Colonic mucosa (tissue), 4 donors: ENCODE measurements around the gene TBC1D8. TPM values are rescaled to one million over a fixed set of nuclear protein-coding genes. Genes with fewer than 3 reads are reported as not detected.

Experiments used
- DNase-seq: peaks from one replicate; pipeline ENCODE4 v3.0.0-alpha.2; 2020
- H3K27ac ChIP-seq: fragments of 200-600 bp; one replicate; pipeline ENCODE4 v1.8.0; 2021
- H3K27me3 ChIP-seq: fragments of 200-600 bp; one replicate; pipeline ENCODE4 v1.8.0; 2021
- H3K36me3 ChIP-seq: fragments of 200-600 bp; one replicate; pipeline ENCODE4 v1.8.0; 2021
- H3K4me1 ChIP-seq: fragments of 200-600 bp; one replicate; pipeline ENCODE4 v1.8.0; 2021; ENCODE audit warnings: mild to moderate bottlenecking
- H3K4me3 ChIP-seq: fragments of 200-600 bp; one replicate; pipeline ENCODE4 v1.8.0; 2021
- H3K9ac ChIP-seq, 2 donors: one replicate each; pipeline ENCODE4 v1.7.0; 2013; ENCODE audit warnings: control low read depth in 2 of 2, low read depth in 2 of 2, low read length in 2 of 2
- H3K9me3 ChIP-seq: fragments of 200-600 bp; one replicate; pipeline ENCODE4 v1.8.0; 2021
- CTCF ChIP-seq: fragments of 200-600 bp; IDR thresholded peaks from one replicate; pipeline ENCODE4 v1.8.0; 2022; ENCODE audit warnings: antibody characterized with exemption, mild to moderate bottlenecking
- intact Hi-C: fragments of 100-400 bp; cut with DNase I; formaldehyde crosslinking; loops from one replicate; pipeline ENCODE4 v1.14.1; 2022
- total RNA-seq, 2 donors: library from RNA; stranded (reverse); fragmentation: NEBNext Ultra II Directional in 1 of 2; extraction: Animal tissue kit (Norgen Biotek cat#: 25700) in 1 of 2; gene quantifications; one replicate each; pipeline ENCODE4 v1.2.1, GENCODE V29; 2021
- donor health status: healthy.
- donor health status: DM: no; HTN: no; CAD: no.
- donor health status: DM: no; HTN: no; CAD: no.

The TBC1D8 gene
- total RNA-seq, 2 donors from 2014 or later: 10.3 to 11.8 TPM

GRCh38 chr2:101135412-101136296 lies 15.5 kb downstream of the TBC1D8 start:
- H3K9ac ChIP-seq: no peak overlapping the region
- H3K4me3 ChIP-seq: no peak overlapping the region
- H3K36me3 ChIP-seq: no peaks in the 10 kb centered on the region
- no peaks in the 10 kb centered on the region for H3K4me1 ChIP-seq
- no peak overlapping the region for H3K27ac ChIP-seq
- TF ChIP-seq CTCF: no peak
- no peaks in the 10 kb centered on the region for H3K9me3 ChIP-seq
- no peaks in the 10 kb centered on the region for H3K27me3 ChIP-seq
- no peak for DNase-seq
- intact Hi-C loops: no loop called here

DNA sequence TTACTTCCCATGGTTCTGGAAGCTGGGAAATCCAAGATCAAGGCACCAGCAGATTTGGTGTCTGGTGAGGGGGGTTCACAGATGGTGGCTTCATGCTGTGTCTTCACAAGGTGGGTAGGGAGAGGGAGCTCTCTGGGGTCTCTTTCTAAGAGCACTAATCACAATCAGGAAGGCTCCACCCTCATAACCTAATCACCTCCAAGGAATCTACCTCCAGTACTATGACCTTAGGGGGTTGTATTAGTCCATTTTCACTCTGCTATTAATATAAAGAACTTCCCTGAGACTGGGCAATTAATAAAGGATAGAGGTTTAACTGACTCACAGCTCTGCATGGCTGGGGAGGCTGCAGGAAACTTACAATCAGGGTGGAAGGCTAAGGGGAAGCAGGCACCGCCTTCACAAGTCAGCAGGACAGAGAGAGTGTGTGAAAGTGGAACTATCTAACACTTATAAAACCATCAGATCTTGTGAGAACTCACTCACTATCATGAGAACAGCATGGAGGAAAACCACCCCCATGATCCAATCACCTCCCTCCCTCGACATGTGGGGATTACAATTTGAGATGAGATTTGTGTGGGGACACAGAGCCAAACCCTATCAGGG lies 17.6 kb downstream of the TBC1D8 start:
- DNase-seq: no peak
- TF ChIP-seq CTCF: no peak
- intact Hi-C loops: no loop called here
- no peaks in the 10 kb centered on the region for H3K27me3 ChIP-seq
- no peak overlapping the region for H3K9ac ChIP-seq
- H3K4me1 ChIP-seq: no peaks in the 10 kb centered on the region
- H3K9me3 ChIP-seq: no peaks in the 10 kb centered on the region
- H3K36me3 ChIP-seq: no peaks in the 10 kb centered on the region
- no peak overlapping the region for H3K4me3 ChIP-seq
- H3K27ac ChIP-seq: no peak overlapping the region

DNA sequence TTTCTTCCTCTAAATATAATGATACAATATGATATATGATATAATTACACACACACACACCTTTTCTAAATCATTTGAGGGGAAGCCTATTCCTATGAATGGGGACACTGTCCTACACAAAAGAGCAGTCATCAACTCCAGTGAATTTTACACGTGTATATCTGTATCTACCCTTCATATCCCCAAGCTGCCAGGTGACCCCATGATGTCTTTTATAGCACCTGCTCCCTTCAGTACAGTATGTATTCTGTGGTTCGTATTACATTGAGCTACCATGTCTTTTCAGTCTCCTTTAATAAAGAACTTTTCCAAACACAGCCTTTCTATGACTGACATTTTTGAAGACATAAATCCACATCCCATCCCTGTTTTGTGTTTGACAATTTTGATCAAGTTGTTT lies 19.0 kb downstream of the TBC1D8 start:
- Histone ChIP-seq H3K27me3 (no peaks in the 10 kb centered on the region), H3K9ac (no peak overlapping the region), H3K27ac (no peak overlapping the region), H3K4me3 (no peak overlapping the region), H3K36me3 (no peaks in the 10 kb centered on the region), H3K9me3 (no peaks in the 10 kb centered on the region), H3K4me1 (no peaks in the 10 kb centered on the region)
- TF ChIP-seq CTCF: no peak
- DNase-seq: no peak
- intact Hi-C loops: no loop called here

GRCh38 chr2:101130081-101130480 lies 21.1 kb downstream of the TBC1D8 start:
- DNase-seq: no peak
- no peak overlapping the region for H3K27ac ChIP-seq

More at GRCh38 chr2:101130081-101130480, 21.1 kb downstream of the TBC1D8 start:
- no peaks in the 10 kb centered on the region for H3K36me3 ChIP-seq
- no peaks in the 10 kb centered on the region for H3K27me3 ChIP-seq
- intact Hi-C loops: no loop called here
- H3K4me3 ChIP-seq: no peak overlapping the region
- peaks cover 5% of the 10 kb centered on the region for H3K4me1 ChIP-seq
- no peak overlapping the region for H3K9ac ChIP-seq
- no peaks in the 10 kb centered on the region for H3K9me3 ChIP-seq
- TF ChIP-seq CTCF: no peak
